GM19099 (cell line): ENCODE results near the gene DLG2.

Experiments
- POLR2A ChIP-seq: IDR thresholded peaks from 3 replicates; pipeline ENCODE4 v1.6.1; 2011; ENCODE audit warnings: low read depth; ENCODE audit not compliant: insufficient read length; ENCODE audit errors: extremely low read depth

The DLG2 gene

DNA sequence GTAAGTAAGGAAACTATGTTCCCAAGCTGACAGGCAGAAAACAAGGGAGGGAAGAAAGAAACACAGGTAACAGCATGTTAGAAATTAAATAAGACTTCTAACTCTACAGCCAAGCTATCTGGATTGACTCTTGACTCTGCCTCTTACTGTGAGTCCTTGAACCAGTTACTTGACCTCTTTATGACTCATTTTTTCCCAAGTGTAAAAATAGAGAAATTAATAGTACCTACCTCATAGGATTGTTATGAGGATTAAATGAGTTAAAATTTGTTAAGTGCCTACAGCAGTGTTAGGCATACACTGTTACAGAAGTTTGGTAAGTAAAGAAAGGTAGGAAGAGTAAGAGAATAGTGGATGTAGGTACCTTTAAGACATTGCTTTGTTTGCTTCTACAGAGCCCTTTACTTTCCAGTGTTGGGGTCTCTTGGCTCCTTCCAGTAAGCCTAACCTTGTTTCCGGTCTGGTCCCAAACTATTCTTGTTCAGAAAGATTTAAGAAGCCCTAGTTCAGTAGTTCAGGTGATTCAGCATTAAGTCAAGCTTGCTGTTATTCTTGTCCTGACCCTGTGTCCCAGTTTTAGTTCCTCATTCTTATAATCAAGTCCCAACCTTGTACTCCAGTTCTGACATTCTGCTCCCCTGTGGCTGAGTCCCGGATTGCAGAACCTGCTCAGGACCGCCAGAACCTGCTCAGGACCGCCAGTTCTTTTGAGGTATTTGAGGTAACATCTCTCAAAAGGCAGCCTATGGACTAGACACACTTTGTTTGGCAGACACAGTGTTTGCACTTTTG lies 1377.6 kb downstream of the DLG2 start:
- TF ChIP-seq POLR2A: no peak

DNA sequence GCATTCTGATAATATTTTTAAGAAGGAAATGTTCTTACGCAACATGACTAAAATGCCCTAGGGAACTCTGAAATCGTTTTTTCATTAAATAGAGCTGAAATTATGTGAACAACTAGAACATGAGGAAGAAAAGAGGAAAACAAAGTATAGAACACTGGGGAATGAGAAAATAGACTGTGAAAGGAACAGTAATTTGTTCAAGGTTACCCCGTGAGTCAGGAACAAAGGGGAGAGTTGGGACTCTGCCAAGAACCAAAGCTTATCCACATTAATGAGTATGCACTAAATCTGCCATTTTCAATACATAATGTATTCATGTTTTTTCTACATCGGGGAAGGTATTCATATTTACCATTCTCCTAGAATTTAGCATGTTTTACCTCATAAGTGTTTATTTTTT lies 1379.2 kb downstream of the DLG2 start:
- TF ChIP-seq POLR2A: no peak

- no peak for TF ChIP-seq POLR2A
Measured at GRCh38 chr11:84247129-84247528, 1380.0 kb downstream of the DLG2 start.

GRCh38 chr11:84243629-84244263 lies 1383.4 kb downstream of the DLG2 start:
- no peak for TF ChIP-seq POLR2A

GRCh38 chr11:84241343-84242131 lies 1385.6 kb downstream of the DLG2 start:
- TF ChIP-seq POLR2A: no peak

DNA sequence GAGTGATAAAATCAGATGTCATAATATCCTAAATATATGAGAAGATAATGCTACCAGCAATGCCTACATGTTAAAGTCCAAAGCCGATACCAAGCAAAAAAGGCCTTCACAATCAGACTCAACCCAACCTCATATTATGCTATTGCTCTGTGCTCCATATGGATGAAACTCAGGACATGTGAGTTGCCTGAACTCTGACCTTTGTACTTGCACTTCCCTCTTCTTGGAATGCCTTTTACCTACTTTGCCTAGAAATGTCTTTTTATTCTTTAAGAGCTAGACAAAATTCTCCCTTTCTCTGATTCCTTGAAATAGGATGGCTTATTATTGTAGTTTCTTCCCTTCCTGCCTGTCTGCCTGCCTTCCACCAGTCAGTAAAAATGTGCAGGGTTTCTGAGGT lies 1386.3 kb downstream of the DLG2 start:
- TF ChIP-seq POLR2A: no peak

DNA sequence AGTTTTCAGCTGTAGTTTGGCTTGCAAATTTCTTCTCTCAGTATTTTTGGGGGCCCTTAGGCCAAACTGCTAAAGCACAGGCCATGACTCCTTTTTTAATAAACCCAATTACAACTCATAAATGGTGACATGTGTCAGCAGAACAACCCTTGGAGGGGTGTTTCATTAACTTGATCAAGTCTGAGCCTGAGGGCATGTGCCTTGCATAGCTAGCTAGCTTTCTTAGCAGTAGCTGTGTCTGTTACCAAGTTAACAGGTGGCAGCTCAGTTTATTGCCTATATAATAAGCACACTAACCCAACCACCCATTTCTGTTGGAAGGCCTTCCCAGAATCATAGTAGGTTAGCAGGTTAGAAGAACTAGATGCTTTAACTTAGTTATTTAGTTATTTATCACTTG lies 1390.7 kb downstream of the DLG2 start:
- no peak for TF ChIP-seq POLR2A

- TF ChIP-seq POLR2A: no peak
Measured at GRCh38 chr11:84234462-84235202, 1392.5 kb downstream of the DLG2 start.

GRCh38 chr11:84234011-84234410 lies 1393.1 kb downstream of the DLG2 start:
- no peak for TF ChIP-seq POLR2A

- TF ChIP-seq POLR2A: no peak
Measured at GRCh38 chr11:84232511-84232910, 1394.6 kb downstream of the DLG2 start.

DNA sequence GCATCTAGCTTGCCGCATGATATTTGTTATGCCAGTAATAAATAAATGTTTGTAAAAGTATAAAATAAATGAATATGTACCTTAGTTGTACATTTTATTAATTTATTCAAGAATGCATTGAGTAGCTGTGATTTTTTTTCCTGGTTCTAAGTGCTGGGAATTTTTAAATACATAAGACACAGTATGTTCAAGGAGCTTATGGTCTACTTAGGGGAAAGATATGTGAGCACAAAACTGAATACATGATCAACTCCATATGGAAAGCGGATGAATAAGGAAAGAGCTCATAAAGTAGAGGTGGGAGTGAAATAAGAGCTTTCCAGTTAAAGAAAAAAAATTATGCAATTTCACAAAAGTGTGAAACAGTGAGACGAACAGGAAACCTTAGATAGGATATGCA lies 1396.7 kb downstream of the DLG2 start:
- TF ChIP-seq POLR2A: no peak

- no peak for TF ChIP-seq POLR2A
Measured at GRCh38 chr11:84227970-84228665, 1399.0 kb downstream of the DLG2 start.

DNA sequence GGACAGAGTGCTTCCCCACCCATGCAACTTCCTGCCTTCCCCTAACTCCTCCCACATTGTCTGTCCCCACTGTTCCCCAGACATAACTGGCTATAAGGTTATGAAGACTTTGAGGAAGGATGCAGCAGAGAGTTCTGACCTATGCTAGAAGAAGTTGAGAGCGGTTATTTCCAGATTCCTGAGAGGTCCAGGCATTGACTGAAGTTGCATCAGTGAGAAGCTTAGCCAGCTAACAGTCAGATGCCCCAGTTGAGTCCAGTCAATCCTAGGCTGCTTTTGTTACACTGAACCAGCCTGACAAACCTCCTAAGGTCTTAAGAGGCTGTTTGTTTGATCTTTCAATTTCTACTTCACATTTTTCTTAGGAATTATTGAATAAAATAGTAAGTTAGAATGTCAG lies 1403.1 kb downstream of the DLG2 start:
- no peak for TF ChIP-seq POLR2A

DNA sequence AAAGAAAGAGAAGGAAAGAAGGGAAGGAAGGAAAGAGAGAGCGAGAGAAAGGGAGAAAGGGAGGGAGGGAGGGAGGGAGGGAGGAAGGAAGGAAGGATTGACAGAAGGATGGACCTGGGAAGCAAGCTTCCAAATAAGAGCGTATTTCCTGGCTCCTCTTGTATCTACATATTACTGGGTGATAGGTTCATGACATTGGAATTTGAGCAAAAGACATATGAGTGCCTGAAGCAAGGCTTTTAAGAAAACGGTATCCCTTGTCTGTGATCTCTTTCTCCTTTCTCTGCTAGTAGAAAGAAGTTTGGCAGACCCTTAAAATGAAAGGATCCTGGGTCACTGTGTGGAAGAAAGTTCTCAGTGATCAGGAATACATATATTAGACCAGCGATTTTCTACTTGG lies 1408.8 kb downstream of the DLG2 start:
- no peak for TF ChIP-seq POLR2A

DNA sequence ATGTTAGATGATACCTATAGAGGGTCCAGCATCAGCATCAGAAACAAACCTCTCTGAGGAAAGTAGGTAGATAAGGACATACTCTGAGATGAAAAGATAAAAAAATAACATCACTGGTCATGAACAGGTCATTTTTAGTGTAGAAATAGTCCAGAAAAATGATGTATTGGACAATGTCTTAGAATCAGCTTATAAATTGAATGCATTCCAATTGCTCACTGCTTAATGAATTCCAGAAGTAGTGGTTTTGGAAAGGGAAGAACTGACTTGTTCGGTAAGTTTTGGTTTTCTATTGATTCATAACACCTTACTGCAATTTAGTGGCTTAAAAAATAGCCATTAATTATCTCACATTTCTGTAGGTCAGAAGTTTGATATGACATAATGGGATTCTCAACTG lies 1411.5 kb downstream of the DLG2 start:
- TF ChIP-seq POLR2A: no peak

DNA sequence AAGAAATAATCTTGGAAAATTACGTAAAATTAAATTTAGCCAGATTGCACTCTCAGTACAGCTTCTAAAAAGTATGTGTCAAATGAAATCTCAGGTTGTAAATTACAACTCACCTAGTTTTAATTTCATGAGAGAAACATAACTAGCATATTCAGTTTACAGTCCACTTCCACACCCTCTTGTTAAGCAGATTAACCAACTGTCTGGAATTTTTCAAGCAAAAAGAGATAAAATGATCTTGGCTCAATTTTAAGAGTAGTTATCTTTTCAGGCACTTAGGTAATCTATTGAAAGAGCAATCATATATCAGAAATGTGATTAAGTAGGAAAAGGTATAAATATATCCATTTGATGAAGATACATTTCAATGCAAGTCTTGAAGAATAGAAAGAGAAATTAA lies 1412.6 kb downstream of the DLG2 start:
- no peak for TF ChIP-seq POLR2A
